ENCODE measurements around the gene AGO3.
"Not testable (repeated sequence)": the region's sequence is repeated elsewhere in the genome, so short reads cannot be mapped to it uniquely, and the experiment has no call there.

The AGO3 gene

DNA sequence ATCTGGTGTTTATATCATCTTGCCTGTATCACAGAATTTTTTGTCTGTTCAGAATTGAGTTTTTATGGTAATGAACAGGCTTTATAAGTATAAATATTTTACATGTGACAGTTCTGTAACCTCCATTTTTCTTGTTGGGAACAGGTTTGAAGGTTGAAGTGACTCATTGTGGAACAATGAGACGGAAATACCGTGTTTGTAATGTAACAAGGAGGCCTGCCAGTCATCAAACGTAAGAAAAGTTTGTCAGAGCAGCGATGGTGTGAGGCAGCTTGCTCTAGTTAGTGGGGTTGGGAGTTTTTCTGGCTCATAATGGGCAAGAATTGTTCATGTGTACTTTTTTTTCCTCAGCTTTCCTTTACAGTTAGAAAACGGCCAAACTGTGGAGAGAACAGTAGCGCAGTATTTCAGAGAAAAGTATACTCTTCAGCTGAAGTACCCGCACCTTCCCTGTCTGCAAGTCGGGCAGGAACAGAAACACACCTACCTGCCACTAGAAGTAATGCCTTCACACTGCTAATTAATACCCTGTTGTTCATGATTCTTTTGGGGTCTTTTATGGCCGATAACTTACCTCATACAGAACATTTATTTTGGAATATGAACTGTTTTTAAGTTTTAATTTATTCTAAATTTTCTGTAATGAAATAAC lies 77.8 kb downstream of the AGO3 start:
- DNase-seq (ENCODE audit: low read depth in 2 of 2): no peak

GRCh38 chr1:36014722-36015220 lies 83.9 kb downstream of the AGO3 start:
- no peak for DNase-seq (ENCODE audit: low read depth in 2 of 2)

GRCh38 chr1:36016686-36017085 lies 85.8 kb downstream of the AGO3 start:
- DNase-seq (ENCODE audit: low read depth in 2 of 2): no peak

- no peak for DNase-seq (ENCODE audit: low read depth in 2 of 2)
These were observed 92.3 kb downstream of the AGO3 start for GRCh38 chr1:36023098-36023769.

DNA sequence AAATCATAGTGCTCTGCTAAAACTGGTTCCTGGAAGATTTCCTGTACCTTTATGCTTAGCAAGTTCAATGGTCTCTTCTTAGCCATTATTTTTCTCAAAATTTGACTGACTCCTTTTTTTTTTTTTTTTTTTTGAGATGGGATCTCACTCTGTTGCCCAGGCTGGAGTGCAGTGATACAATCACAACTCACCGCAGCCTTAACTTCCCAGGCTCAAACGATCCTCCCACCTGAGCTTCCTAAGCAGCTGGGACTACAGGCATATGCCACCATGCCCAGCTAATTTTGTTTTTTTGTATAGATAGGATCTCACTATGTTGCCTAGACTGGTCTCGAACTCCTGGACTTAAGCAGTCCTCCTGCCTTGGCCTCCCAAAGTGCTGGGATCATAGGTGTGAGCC lies 93.1 kb downstream of the AGO3 start:
- DNase-seq (ENCODE audit: low read depth in 2 of 2): not testable (repeated sequence)

- no peak for DNase-seq (ENCODE audit: low read depth in 2 of 2)
These were observed 93.9 kb downstream of the AGO3 start for GRCh38 chr1:36024847-36025246.

GRCh38 chr1:36027766-36028165 lies 96.9 kb downstream of the AGO3 start:
- no peak for DNase-seq (ENCODE audit: low read depth in 2 of 2)

GRCh38 chr1:36031441-36031840 lies 100.5 kb downstream of the AGO3 start:
- no peak for DNase-seq (ENCODE audit: low read depth in 2 of 2)

- DNase-seq (ENCODE audit: low read depth in 2 of 2): no peak
These were observed 103.8 kb downstream of the AGO3 start for GRCh38 chr1:36034692-36035091.

GRCh38 chr1:36035154-36035553 lies 104.2 kb downstream of the AGO3 start:
- DNase-seq (ENCODE audit: low read depth in 2 of 2): no peak

DNA sequence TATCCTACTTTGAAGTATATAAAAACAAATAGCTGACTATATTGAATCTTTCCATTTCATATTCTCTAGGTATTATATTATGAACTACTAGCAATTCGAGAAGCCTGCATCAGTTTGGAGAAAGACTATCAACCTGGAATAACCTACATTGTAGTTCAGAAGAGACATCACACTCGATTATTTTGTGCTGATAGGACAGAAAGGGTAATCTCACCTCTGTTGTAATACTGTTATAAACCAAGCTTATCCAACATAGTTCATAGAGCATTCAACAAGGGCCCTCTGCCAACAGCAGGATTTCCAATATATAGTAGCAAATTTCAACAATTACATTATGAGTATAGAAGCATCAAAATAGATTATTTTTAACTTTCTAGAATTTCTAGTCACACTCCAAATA lies 109.3 kb downstream of the AGO3 start:
- DNase-seq (ENCODE audit: low read depth in 2 of 2): no peak

DNA sequence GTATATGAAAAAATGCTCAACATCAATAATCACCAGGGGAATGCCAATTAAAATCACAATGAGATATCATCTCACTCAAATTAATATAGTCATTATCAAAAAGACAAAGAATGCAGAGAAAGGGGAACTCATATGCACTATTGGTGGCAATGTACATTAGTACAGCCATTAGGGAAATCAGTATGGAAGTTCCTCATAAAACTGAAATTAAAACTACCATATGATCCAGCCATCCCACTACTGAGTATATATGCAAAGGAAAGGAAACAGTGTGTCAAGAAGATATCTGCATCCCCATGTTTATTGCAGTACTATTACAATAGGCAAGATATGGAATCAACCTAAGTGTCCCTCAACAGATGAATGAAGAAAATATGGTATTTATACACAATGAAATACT lies 120.9 kb downstream of the AGO3 start:
- DNase-seq (ENCODE audit: low read depth in 2 of 2): no peak

DNA sequence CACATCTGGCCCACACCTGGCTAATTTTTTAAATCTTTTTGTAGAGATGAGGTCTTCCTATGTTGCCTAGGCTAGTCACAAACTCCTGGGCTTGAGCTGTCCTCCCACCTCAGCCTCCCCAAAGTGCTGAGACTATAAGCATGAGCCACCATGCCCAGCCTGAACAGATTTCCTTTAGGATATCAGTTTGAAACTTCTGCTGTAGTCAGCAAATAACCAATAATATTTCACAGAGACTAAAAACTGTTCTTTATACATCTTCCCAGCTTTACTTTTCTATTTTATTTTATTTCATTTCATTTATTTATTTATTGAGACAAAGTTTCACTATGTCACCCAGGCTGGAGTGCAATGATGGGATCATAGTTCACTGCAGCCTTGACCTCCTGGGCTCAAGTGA lies 123.1 kb downstream of the AGO3 start:
- DNase-seq (ENCODE audit: low read depth in 2 of 2): no peak

GRCh38 chr1:36055706-36056105 lies 124.8 kb downstream of the AGO3 start:
- DNase-seq (ENCODE audit: low read depth in 2 of 2): no peak

GRCh38 chr1:36062315-36062714 lies 131.4 kb downstream of the AGO3 start:
- no peak for DNase-seq (ENCODE audit: low read depth in 2 of 2)

- DNase-seq (ENCODE audit: low read depth in 2 of 2): no peak
These were observed 137.0 kb downstream of the AGO3 start for GRCh38 chr1:36067871-36068270.

DNA sequence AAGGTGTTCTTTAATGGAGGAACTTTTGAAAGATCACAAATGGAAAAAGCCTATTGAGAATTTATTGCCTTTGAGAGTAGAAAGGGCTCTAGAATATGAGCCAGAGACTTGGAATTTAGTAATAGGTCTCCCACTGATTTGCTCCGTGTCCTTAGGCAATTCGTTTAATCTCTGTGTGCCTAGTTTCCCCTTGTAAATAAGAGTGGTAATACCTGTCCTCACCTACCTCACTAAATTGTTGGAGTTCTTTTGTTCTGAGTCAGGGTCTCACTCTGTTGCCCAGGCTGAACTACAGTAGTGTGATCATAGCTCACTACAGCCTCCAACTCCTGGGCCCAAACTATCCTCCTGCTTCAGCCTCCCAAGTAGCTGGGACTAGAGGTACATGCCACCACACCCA lies 138.0 kb downstream of the AGO3 start:
- DNase-seq (ENCODE audit: low read depth in 2 of 2): no peak

GRCh38 chr1:36070349-36070748 lies 139.4 kb downstream of the AGO3 start:
- DNase-seq (ENCODE audit: low read depth in 2 of 2): no peak

GRCh38 chr1:36076979-36077573 lies 146.2 kb downstream of the AGO3 start:
- DNase-seq (ENCODE audit: low read depth in 2 of 2): no peak

DNA sequence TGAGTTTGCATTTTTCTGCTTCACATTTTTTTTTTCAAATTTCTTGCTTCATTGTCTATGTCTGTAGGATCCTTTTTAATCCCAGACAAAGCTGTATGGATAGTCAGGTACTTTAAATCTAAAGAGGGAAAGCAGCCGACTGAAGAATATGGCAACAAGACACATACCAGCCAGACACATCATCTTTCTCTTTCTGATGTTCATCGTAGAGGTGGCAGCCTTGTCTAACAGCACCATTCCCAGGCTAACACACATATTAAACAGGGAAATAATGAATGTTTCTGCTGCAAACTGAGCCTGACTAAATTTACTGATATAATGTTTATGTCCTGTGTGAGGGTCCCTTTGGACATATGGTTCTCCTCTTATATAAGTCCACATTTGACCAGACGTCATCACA lies 149.3 kb downstream of the AGO3 start:
- DNase-seq (ENCODE audit: low read depth in 2 of 2): no peak

- DNase-seq (ENCODE audit: low read depth in 2 of 2): no peak
These were observed 149.9 kb downstream of the AGO3 start for GRCh38 chr1:36080801-36081200.

DNA sequence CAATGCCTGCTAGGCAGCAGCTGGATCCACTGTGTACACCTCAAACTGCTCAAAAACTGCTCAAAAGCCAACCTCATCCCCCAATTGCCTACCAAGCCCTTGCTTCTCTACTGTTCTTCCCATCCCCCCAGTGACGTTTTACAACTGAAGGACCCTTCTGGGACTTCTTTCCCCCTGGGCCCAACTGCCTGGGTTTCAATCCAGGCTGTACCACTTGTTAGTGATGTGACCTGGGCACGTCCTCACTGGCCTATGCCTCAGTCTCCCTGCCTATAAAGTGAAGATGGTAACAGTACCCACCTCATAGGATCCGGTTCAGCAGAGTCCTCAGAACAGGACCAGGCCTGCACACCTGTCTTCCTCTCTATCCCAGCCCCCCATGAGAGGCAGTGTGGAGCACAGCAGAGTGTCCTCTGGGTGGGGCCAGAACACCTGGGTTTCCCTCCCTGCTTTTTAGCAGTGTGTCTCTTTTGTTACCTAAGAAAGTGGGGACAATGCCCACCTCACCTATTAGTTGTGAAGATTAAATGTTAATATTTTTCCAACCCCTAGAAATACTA lies 151.1 kb downstream of the AGO3 start:
- no peak for DNase-seq (ENCODE audit: low read depth in 2 of 2)

DNA sequence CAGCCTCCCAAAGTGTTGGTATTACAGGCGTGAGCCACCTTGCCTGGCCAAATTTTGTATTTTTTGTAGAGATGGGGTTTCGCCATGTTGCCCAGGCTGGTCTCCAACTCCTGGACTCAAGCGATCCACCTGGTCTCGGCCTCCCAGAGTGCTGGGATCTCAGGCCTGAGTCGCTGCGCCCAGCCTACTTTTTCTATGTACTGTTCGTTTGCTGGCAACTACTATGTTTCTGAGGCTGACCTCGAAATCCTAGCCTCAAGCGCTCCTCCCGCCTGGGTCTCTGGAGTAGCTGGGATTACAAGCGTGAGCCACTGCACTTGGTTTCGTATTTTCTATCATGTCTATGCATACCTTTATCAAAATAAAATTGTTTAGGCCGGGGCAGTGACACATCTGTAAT lies 152.3 kb downstream of the AGO3 start:
- DNase-seq (ENCODE audit: low read depth in 2 of 2): no peak
